Coronary artery (tissue), 2 donors: ENCODE measurements around the gene MTUS2.

Experiments used
- DNase-seq: peaks from one replicate; pipeline ENCODE4 v3.0.0-alpha.2; 2017; ENCODE audit warnings: low spot score
- H3K27ac ChIP-seq, 2 donors: fragments of 200-600 bp; sonication (generic); one replicate each; pipeline ENCODE4 v1.5.1; 2016 to 2019
- H3K4me3 ChIP-seq: fragments of 200-600 bp; sonication (generic); 2 replicates; pipeline ENCODE4 v1.5.1; 2016; ENCODE audit warnings: mild to moderate bottlenecking, moderate library complexity
- TF ChIP-seq, protein P1 (sequence below): fragments of 200-600 bp; sonication (generic); IDR thresholded peaks from one replicate; pipeline ENCODE4 v1.5.1; 2019; ENCODE audit warnings: antibody characterized with exemption

Gene MTUS2

DNA sequence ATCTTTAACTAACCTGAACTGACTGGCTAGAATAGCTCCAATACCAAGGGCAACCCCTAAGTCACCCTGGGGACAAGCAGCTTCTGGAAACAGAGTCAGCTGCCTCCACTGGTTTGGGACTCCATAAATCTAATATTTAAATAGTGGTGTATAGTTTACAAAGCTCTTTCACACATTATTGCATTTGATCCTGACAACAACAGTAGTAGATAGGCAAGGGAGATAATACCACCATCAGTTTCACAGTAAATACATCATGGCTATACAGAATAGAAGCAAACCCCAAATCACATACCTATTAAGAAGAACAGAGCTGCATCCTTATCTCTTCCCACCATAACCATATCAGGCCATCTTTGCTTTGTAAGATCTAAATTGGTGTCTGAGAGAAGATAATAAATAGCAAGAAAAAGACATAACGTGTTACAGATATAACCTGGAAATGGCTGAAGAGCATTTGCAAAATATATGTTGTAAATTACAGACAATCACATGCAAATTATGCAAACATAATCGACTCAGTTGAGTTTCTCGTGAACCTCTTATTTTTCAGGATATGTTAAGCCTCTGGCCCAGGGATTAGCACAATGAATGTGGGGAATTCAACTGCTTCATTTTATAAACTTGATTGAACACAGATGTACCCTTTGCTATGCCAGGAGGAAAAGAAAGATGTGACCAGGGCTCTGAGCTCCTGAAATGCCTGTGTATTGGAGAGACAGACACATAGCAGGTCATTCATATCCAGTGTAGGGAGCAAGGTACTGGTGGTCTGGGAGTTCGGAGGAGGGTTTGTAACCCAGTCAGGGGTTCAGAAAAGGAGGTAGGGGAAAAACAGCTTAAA lies 632.9 kb downstream of the MTUS2 start:
- Histone ChIP-seq H3K4me3 (no peak overlapping the region), H3K27ac (no peak overlapping the region)
- TF ChIP-seq, protein P1, sequence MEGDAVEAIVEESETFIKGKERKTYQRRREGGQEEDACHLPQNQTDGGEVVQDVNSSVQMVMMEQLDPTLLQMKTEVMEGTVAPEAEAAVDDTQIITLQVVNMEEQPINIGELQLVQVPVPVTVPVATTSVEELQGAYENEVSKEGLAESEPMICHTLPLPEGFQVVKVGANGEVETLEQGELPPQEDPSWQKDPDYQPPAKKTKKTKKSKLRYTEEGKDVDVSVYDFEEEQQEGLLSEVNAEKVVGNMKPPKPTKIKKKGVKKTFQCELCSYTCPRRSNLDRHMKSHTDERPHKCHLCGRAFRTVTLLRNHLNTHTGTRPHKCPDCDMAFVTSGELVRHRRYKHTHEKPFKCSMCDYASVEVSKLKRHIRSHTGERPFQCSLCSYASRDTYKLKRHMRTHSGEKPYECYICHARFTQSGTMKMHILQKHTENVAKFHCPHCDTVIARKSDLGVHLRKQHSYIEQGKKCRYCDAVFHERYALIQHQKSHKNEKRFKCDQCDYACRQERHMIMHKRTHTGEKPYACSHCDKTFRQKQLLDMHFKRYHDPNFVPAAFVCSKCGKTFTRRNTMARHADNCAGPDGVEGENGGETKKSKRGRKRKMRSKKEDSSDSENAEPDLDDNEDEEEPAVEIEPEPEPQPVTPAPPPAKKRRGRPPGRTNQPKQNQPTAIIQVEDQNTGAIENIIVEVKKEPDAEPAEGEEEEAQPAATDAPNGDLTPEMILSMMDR, result no peak
- DNase-seq, result no peak

DNA sequence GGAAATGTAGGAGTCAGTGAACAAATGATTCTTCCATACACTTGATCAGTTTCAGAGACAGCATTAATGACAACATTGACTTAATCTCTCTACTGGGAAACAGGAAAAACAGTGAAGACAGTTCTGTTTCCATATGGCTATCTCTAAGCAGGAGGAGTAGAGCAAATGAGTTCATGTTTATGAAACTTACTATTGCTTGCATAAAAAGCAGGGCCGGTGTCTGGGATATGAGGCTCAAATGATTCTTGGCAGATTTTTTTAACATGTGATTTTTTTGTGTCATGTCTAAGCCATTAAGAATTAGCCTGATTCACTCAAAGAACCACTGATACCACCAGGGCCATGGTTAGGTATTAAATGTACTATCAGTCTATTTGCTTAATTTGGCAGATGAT lies 633.5 kb downstream of the MTUS2 start:
- DNase-seq, result no peak
- Histone ChIP-seq H3K27ac (no peak overlapping the region), H3K4me3 (no peak overlapping the region)
- TF ChIP-seq, protein P1, result no peak

GRCh38 chr13:29454931-29455481 lies 634.9 kb downstream of the MTUS2 start:
- no peak overlapping the region for H3K27ac ChIP-seq
- TF ChIP-seq, protein P1, result no peak
- no peak overlapping the region for H3K4me3 ChIP-seq
- DNase-seq, result no peak

GRCh38 chr13:29456419-29456818 lies 636.3 kb downstream of the MTUS2 start:
- TF ChIP-seq, protein P1, result no peak
- no peak for DNase-seq
- Histone ChIP-seq H3K4me3 (no peak overlapping the region), H3K27ac (no peak overlapping the region)

- DNase-seq, result no peak
- TF ChIP-seq, protein P1, result no peak
- Histone ChIP-seq H3K27ac (no peak overlapping the region), H3K4me3 (no peak overlapping the region)
Measured at GRCh38 chr13:29457299-29457698, 637.2 kb downstream of the MTUS2 start.

DNA sequence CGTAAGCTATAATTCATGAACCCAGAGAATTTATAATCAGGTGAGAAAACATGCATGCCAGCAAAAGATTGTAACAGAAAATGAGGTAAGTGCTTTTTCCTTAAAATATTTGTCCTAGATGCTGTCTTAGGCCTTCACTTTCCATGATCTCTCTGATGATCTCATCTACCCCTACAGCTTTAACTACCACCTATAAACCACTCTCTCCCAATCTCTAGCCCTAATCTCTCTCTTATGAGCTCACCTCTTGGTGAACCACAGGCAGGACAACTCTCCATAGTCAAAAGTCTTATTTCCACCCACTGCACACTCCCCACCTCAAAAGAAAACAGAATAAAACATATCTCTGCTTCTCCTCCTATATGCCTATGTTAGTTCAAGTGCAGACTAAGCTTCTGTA lies 638.3 kb downstream of the MTUS2 start:
- TF ChIP-seq, protein P1, result no peak
- Histone ChIP-seq H3K27ac (no peak overlapping the region), H3K4me3 (no peak overlapping the region)
- DNase-seq, result no peak
